Measurements from ENCODE around the gene MIOS.

- TF ChIP-seq CTCF (IDR thresholded peaks at IDR 0.05; ENCODE audit: low read length), result no peak
- TF ChIP-seq EZH2phosphoT487 (IDR thresholded peaks at IDR 0.05; ENCODE audit: low read length), result no peak
- no peak for TF ChIP-seq EZH2 (optimal IDR thresholded peaks at IDR 0.05; ENCODE audit: low read depth, low read length)
Observed at GRCh38 chr7:7563269-7563668, 3.4 kb upstream of the MIOS start.

All from MM.1S (cell line).